ENCODE data around the gene RBP5.
A peak's percentile ranks its signal among the peaks of the same experiment; 100 is the strongest.

The RBP5 gene

DNA sequence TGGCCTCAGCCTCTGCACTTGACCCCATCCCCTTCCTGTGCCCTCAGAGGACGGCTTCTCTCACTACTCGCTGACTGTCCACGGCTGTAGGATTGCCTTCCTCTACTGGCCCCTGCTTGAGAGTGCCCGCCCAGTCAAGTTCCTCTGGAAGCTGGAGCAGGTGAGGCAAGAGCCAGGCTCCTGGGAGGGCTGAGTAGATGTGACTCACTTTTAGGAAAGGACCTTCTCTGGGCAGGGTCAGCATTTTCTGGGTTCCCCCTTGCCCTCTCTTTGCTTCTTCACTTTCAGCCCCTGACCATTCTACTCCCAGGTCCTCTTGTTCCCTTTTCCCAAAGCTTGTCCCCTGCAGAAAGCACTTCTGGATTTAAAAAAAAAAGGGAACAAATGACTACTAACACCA lies 9.2 kb upstream of the RBP5 start:
- no peaks in the 10 kb centered on the region for H3K9me3 Mint-ChIP-seq
- no peaks in the 10 kb centered on the region for H3K27me3 Mint-ChIP-seq
- peaks cover under 1% of the 10 kb centered on the region for H3K4me1 Mint-ChIP-seq
- H3K4me3 Mint-ChIP-seq = no peak overlapping the region
- H3K36me3 Mint-ChIP-seq = peaks cover 74% of the 10 kb centered on the region
- no peak overlapping the region for H3K27ac Mint-ChIP-seq
- ATAC-seq = no peak

DNA sequence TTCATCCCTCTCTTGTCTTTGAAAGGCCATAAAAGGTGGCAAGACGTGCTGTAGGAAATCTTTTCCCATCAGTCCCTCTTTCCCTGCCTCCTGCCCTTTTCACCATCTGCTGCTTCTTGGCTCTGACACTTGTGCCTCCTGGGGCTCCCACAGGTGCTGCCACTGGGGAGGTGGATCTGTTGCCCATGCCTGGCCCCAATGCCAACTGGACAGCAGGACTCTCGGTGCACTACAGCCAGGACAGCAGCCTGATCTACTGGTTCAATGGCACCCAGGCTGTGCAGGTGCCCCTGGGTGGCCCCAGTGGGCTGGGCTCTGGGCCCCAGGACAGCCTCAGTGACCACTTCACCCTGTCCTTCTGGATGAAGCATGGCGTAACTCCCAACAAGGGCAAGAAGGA lies 8.0 kb upstream of the RBP5 start:
- Mint-ChIP-seq H3K27ac (no peak overlapping the region), H3K4me1 (peaks cover 13% of the 10 kb centered on the region), H3K36me3 (peaks cover 66% of the 10 kb centered on the region), H3K4me3 (no peak overlapping the region), H3K27me3 (no peaks in the 10 kb centered on the region), H3K9me3 (no peaks in the 10 kb centered on the region)
- ATAC-seq = no peak

DNA sequence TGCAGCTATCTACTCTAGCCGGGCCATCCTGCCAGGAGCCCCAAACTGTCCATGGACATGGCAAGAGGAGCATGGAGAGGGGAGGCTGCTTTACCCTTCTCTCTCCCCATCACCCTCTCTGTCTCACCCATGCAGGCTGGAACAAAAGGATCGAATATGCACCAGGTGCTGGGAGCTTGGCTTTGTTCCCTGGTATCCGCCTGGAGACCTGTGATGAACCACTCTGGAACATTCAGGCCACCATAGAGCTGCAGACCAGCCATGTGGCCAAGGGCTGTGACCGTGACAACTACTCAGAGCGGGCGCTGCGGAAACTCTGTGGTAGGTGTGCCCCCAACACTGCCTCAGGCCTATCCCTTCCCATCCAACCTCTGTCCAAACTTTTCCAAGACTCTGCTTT lies 7.4 kb upstream of the RBP5 start:
- Mint-ChIP-seq H3K4me1 (peaks cover 19% of the 10 kb centered on the region), H3K27ac (no peak overlapping the region), H3K4me3 (no peak overlapping the region), H3K27me3 (no peaks in the 10 kb centered on the region), H3K9me3 (no peaks in the 10 kb centered on the region), H3K36me3 (peaks cover 60% of the 10 kb centered on the region)
- no peak for ATAC-seq

DNA sequence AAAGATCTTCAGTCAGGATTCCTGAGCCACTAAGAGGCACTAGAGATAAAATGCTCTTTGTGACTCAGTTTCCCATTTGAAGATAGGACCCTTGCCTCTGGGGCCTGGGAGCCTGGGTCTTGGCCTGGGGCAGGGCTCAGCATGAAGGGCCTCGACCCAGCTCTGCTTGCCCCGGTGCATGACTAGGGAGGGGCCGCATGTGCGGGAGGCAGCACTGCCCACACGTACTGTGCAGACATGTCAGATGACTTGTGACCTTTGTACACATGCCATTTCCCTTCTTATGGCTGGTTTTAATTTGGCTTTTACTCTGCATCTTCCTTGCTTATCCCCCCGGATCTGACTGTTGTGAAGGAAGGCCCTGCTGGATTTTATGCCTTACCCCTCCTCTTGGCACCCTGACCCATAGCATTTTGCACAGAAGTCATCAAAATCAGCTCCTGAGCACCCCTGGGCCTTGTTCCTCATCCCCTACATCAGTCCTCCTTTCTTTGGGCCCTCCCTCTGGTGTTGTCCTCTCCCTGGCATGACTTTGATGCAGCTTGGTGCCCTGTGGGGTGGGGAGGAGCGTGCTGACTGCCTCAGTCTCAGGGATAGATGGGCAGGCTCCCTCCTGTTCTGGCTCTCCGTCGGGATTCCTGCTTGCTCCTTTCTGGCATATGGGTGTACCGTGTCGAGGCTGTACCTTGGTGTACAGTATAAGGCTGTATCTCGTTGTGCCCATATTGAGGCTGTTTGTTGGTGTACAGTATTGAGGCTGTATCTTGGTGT lies 5.9 kb upstream of the RBP5 start:
- H3K27ac Mint-ChIP-seq = no peak overlapping the region
- H3K4me1 Mint-ChIP-seq = peaks cover 26% of the 10 kb centered on the region
- no peak overlapping the region for H3K4me3 Mint-ChIP-seq
- H3K27me3 Mint-ChIP-seq = no peaks in the 10 kb centered on the region
- H3K9me3 Mint-ChIP-seq = no peaks in the 10 kb centered on the region
- peaks cover 54% of the 10 kb centered on the region for H3K36me3 Mint-ChIP-seq
- ATAC-seq = no peak

DNA sequence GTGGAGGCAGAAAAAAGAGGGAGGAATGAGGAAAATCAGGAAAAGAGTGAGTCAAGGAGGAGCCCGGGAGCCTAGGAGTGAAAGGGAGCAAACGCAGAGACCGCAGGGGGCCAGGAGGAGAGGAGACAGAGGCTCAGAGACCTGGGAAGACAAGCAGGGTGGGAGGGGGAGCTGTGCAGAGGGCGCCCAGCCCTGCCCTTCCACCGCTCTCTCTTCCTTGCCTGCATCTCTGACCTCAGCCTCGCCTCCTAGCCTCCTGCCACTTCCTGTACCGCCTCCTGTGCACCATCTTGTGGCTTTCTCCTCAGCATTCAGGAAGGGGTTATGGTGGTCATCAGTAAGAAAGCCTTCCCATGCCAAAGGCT lies 2.8 kb upstream of the RBP5 start:
- peaks cover 37% of the 10 kb centered on the region for H3K4me1 Mint-ChIP-seq
- no peaks in the 10 kb centered on the region for H3K27me3 Mint-ChIP-seq
- H3K27ac Mint-ChIP-seq = peak overlapping the region; percentile 83
- H3K9me3 Mint-ChIP-seq = no peaks in the 10 kb centered on the region
- peaks cover 28% of the 10 kb centered on the region for H3K36me3 Mint-ChIP-seq
- no peak for ATAC-seq
- H3K4me3 Mint-ChIP-seq = peak overlapping the region; percentile 97

DNA sequence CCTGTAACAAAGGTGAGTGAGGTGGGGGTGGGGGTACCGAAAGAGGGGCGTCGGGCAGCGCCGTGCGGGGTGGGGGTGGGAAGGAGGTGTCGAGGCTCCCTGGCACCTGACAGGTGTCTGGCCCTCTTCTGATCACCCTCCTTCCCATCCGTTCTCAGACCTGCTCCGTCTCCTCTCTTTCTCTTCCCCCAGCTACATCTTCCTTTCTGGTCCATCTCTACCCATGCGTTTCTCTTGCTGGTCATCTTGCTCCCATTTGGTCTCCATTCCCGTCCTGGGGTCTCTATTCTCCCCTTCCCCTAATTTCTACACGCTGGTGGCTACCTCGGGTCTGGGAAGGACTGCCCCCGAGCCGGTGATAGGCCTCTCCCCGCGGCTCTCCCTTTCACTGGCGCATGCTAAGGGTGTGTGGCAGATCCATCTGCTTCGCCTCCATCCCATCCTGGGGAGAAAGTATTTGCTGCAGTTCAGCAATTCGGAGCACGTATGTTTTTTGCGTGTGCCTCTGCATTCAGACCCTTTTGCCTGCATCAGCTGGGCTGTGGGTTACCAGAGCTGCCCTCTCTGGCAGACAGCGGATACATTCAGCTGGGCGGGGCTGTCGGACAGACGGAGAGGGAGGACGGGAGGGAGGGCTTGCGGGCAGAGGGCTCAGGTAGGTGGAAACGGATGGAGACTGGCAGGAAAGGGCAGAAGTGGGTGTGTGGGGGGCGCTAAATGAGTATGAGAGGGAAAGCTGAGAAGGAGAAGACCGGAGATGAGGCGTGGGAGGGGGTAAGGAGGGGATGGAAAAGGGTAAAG lies 2.2 kb upstream of the RBP5 start:
- H3K27ac Mint-ChIP-seq = peak overlapping the region; percentile 83
- H3K4me3 Mint-ChIP-seq = peak overlapping the region; percentile 97
- peaks cover 37% of the 10 kb centered on the region for H3K4me1 Mint-ChIP-seq
- no peaks in the 10 kb centered on the region for H3K27me3 Mint-ChIP-seq
- no peaks in the 10 kb centered on the region for H3K9me3 Mint-ChIP-seq
- peak; percentile 65 for ATAC-seq
- peaks cover 22% of the 10 kb centered on the region for H3K36me3 Mint-ChIP-seq

DNA sequence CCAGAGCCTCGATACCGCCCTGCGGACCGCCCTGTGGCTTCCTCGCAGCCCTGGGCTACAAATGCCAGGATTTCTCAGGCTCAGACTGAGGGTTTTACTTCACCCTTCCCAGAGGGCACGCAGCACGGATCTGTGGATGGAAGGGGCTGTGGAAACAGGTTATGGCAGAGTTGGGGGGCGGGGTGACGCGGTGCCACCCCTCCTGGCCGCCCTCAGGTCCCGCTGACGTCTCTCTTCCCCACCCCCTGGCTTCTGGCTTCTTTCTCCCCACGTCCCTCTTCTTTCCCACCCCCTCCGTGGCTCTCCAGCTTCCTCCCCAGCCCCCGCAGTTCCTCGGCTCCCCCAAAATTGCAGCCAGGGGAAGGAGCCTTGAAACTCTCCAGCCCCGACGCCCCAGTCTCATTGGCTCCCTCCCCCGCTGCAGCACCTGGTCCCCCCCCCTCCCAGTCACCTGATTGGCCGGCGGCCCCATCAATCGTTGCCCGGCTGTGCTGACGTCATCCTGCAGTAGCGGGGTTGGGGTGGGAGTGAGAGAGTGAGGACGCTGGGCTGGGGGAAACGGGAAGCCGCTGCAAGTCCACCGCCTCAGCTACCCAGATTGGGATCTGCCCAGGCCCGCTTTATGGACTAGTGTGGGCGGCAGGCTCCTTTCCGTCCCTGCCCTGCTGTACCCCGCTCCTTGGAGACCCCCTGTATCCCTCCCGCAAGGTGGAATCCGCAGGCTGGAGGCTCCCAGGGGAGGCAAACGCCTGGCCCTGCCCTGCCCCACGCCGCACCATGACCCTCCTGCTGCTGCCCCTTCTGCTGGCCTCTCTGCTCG lies 1.4 kb upstream of the RBP5 start, which contains the start of gene CLSTN3:
Gene CLSTN3 (plus strand): TSS at position 500 of the 820 bp plus-strand sequence. CDS start 278 bp downstream, at position 778.
- no peaks in the 10 kb centered on the region for H3K9me3 Mint-ChIP-seq
- peak; percentile 90 for ATAC-seq
- peak within 1 kb of the TSS; percentile 97 for H3K4me3 Mint-ChIP-seq
- peaks cover 37% of the 10 kb centered on the region for H3K4me1 Mint-ChIP-seq
- H3K27ac Mint-ChIP-seq = peak within 1 kb of the TSS; percentile 83
- H3K36me3 Mint-ChIP-seq = peaks cover 14% of the 10 kb centered on the region
- H3K27me3 Mint-ChIP-seq = no peaks in the 10 kb centered on the region

DNA sequence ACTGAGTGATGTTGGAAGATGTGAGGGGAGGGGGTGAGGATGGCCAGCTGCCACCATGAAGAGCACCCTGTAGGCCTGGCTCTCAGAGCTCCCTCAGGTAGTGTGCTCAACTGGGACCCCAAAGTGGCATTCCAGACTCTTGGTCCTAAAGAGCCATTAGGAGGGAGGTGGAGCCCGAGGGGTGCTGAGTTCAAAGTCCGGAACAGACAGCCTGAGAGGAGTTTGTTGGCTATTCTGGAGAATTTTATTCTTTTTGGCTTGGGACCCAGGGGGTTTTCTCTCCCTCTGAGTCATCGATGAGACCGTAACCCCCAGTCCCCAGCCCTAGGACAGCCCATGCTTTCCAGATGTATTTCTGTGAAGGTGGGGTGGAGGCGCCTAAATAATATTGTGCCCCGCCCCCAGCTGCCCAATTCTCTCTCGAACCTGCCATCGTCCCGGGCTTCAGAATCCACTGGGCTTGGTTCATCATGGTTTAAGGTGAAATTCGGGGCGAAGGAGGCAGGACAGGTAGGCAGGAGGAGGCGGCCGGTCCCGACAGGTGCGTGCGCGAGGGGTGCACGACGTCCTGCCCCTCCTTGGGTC lies 690 bp upstream of the RBP5 start:
- peak; percentile 44 for ATAC-seq
- Mint-ChIP-seq H3K4me1 (peaks cover 37% of the 10 kb centered on the region), H3K9me3 (no peaks in the 10 kb centered on the region), H3K4me3 (peak overlapping the region; percentile 97), H3K36me3 (peaks cover 8% of the 10 kb centered on the region), H3K27me3 (no peaks in the 10 kb centered on the region), H3K27ac (peak overlapping the region; percentile 83)

DNA sequence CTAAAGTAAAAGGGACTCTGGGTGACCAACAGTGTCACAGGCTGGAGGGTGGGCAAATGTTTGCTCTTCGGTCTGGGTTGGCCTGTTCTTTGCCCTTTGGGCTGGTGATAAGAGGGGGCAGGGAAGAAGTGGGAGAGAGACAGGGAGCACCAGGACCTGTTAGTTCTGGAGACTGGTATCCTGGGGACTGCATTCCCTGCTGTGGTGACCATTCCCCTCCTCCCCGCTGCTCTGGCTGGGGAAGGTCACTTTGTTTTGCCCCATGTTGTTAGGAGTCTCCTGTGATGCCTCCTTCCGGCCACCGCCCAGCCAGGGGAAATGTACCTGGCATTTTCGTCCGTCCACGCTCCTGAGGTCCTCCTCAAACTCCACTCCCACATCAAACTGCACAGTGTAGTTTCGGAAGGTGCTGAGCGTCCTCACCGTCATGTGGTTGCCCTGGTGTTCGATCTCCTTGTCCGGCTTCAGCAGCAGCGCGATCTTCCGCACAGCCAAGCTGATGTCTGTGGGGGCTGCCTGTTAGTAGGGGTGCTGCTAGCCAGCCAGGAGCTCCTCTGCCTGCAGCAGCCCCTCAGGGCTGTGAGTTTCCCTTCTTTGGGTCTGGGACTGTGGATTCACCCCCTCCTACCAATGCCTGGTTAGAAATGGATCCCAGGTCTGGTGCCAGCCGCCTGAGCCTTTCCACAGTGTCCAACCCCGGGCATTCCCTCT lies 618 bp downstream of the RBP5 start:
- Mint-ChIP-seq H3K4me1 (peaks cover 37% of the 10 kb centered on the region), H3K36me3 (peaks cover 5% of the 10 kb centered on the region), H3K27me3 (no peaks in the 10 kb centered on the region), H3K27ac (no peak overlapping the region), H3K9me3 (no peaks in the 10 kb centered on the region), H3K4me3 (peak overlapping the region; percentile 33)
- ATAC-seq = no peak

DNA sequence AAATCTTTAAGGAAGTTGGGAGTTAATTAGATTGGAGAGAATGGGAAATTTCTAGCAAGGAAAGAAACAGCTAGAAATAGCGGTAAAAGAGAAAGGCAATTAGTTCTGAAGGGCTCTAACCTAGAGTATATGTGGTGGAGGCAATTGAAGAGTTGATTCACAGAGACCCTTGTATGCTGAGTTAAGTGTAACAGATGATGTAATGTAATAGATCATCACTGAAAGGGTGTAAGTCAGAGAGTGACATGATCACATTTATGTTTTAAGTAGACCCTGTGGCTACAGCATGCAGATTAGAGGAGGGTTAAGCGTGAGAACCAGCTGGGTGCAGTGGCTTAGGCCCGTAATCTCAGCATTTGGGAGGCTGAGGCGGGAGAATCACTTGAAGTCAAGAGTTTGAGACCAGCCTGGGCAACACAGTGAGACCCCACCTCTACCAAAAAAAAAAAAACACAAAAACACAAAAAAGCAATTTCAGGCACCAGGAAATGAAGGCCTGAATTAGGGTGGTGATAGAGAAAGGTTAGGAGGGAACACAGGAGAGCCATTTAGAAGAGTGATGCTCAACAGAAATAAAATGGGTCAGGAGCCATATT lies 3.0 kb downstream of the RBP5 start:
- no peak for ATAC-seq
- Mint-ChIP-seq H3K27ac (no peak overlapping the region), H3K27me3 (no peaks in the 10 kb centered on the region), H3K4me3 (no peak overlapping the region), H3K36me3 (no peaks in the 10 kb centered on the region), H3K4me1 (peaks cover 15% of the 10 kb centered on the region), H3K9me3 (no peaks in the 10 kb centered on the region)

DNA sequence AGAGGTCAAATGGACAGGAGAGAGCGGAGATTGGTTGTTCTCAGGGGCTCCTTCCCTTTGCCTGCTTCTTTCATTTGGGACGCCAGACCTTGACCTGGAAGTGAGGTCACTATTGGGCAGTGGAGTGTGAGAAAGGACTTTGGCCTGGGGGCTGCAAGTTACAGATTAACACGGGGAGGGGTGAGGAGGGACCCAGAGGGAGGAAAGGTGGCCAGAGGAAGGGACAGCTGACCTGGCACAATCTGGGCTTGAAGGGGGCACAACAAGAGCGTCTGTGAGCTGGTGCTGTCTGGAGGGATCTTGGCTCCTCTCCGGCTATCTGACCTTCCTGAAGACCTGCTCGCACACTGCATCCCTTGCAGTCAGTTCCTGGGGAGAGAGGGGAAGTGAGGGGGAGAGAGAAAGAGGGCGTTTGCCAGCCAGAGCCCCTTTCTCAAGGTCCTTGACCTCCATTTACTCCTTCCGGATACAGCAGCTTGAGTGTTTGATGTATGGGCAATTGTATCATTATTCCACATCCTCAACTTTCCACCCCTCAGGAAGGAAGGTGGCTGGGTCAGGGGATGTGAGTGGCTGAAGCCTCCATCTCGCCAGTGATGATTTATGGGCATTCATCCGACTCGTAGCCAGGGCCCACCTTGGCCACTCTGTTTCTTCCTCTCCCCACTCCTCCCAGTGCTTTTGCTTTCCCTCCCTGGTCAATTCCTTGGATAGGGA lies 4.7 kb downstream of the RBP5 start:
- Mint-ChIP-seq H3K4me1 (peaks cover 8% of the 10 kb centered on the region), H3K27ac (no peak overlapping the region), H3K4me3 (no peak overlapping the region)

DNA sequence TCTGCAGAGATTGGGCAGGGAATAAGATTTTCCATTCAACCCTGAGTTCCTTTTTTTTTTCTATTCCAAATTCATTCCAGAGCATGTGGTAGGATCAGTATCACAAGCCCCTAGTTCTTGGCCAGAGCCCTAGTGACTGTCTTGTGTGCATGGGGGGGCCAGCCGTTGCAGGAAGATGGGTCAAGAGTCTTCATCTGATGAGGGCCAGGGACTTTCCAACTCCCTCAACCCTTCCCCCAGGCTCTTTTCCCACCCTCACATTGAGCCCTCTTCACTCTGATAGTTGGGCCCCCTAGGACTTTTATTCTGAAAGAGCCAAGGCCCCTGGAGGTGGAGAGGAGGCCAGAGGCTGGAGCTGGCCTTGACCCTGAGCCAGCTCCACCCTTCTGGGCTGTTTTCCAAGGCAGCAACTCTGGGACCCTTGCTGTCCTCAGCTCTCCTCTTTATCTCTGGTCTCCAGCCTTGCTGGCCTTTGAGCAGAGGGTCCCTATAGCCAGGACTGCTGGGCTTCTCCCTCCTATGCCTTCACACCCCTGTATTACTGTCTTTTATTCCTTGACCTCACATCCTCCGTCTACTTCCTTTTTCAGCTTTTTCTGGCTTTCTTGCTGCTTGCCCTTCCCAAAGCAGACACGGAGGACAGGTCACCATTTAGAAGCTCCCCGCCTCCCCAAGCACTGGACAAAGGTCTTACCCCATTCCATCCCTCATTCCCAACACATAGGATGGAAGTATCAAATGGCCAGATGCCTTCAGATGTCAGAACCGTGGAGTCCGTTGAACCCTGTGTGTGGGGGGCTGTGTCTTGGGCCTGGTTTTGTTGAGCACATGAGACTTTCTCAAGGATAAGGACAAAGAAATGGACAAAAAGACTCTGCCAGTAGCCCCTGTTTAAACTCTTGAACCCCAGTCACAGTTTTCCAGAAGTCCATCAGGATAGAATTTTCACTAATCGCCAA lies 5.6 kb downstream of the RBP5 start:
- Mint-ChIP-seq H3K27ac (no peak overlapping the region), H3K4me3 (no peak overlapping the region)
- ATAC-seq = no peak

More for the DNA sequence above, 4.7 kb downstream of the RBP5 start:
- ATAC-seq = no peak
- Mint-ChIP-seq H3K27me3 (no peaks in the 10 kb centered on the region), H3K36me3 (peaks cover under 1% of the 10 kb centered on the region), H3K9me3 (no peaks in the 10 kb centered on the region)

DNA sequence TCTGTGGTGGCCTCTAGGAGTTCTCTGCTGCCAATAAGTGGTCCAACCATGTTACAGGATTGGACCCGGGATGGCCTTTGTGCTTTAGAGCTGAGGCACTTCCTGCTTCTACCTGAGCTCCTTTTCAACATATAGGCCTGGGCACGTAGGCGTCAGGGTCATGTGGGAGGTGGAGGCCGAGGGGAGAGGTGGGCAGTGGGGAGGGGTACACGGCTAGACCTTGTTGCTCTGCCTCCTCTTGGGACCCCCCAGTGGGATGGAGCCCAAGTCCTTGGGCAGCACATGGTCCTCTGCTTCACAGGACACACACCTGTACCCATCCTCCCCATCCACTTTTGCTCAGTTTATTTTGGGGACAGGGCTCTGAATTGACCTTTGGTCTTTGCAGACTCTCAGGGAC lies 7.4 kb downstream of the RBP5 start:
- ATAC-seq = no peak
- Mint-ChIP-seq H3K36me3 (peaks cover 25% of the 10 kb centered on the region), H3K4me3 (no peak overlapping the region), H3K9me3 (no peaks in the 10 kb centered on the region), H3K27me3 (no peaks in the 10 kb centered on the region), H3K4me1 (peaks cover 4% of the 10 kb centered on the region), H3K27ac (no peak overlapping the region)

More for the DNA sequence above, 5.6 kb downstream of the RBP5 start:
- no peaks in the 10 kb centered on the region for H3K27me3 Mint-ChIP-seq
- H3K36me3 Mint-ChIP-seq = peaks cover 9% of the 10 kb centered on the region
- no peaks in the 10 kb centered on the region for H3K9me3 Mint-ChIP-seq
- peaks cover 4% of the 10 kb centered on the region for H3K4me1 Mint-ChIP-seq
